ENCODE data around the gene POLR2H. TPM values are rescaled to one million over a fixed set of nuclear protein-coding genes. Genes with fewer than 3 reads are reported as not detected.
A peak's percentile ranks its signal among the peaks of the same experiment; 100 is the strongest.

POLR2H gene
- total and polyA plus RNA-seq, 2 of the 4 experiments (the other 2 are of a cell fraction) = 47.7 to 130 TPM

GRCh38 chr3:184355261-184356040, 6.1 kb upstream of the POLR2H start:
- Histone ChIP-seq H3K36me3 (ENCODE audit: control insufficient read depth, insufficient read depth, low read length) (peaks cover 22% of the 10 kb centered on the region), H3K4ac (ENCODE audit: low read depth, low read length) (peak overlapping the region; percentile 35; the same call in 1 of the 2 replicates), H3K9me1 (ENCODE audit: insufficient read depth, low read length) (peaks cover 14% of the 10 kb centered on the region; the same call in 1 of the 2 replicates), H3K4me1 (ENCODE audit: control insufficient read depth, insufficient read depth, low read length) (peaks cover under 1% of the 10 kb centered on the region; the same call in 1 of the 2 replicates), H2AK9ac (replicated peaks; ENCODE audit: low read depth, low read length, poor library complexity) (peak overlapping the region; percentile 89), H4K5ac (ENCODE audit: low read depth, low read length) (no peak overlapping the region), H4K91ac (ENCODE audit: insufficient read depth, low read depth, low read length) (no peak overlapping the region), H2AK5ac (ENCODE audit: low read depth, low read length) (no peak overlapping the region), H3K14ac (replicated peaks; ENCODE audit: low read depth, low read length) (no peak overlapping the region), H3K4me3 (ENCODE audit: insufficient read depth, low read depth, low read length) (no peak overlapping the region), H3K79me1 (ENCODE audit: low read depth in 1 of 2, low read length in 2 of 2) (peaks cover 0 to 5% of the 10 kb centered on the region in 2 experiments; a peak in 2 of 4 replicates), H3K23ac (ENCODE audit: low read depth, low read length) (peak overlapping the region; percentile 57), H3K56ac (ENCODE audit: extremely low read depth, insufficient read depth, low read length) (no peak overlapping the region), H2BK15ac (ENCODE audit: low read depth, low read length) (no peak overlapping the region), H2BK120ac (ENCODE audit: low read depth, low read length) (peak overlapping the region; percentile 8; the same call in 1 of the 2 replicates), H3K27ac (ENCODE audit: insufficient read depth, low read length) (no peak overlapping the region), H2BK20ac (ENCODE audit: low read depth, low read length) (no peak overlapping the region), H3K9ac (ENCODE audit: low read depth, low read length) (no peak overlapping the region), H4K20me1 (ENCODE audit: insufficient read depth, low read length) (peaks cover 4% of the 10 kb centered on the region; the same call in 1 of the 2 replicates), H3K27me3 (ENCODE audit: control insufficient read depth, insufficient read depth, low read length) (no peaks in the 10 kb centered on the region), H3K4me2 (ENCODE audit: low read depth, low read length) (no peak overlapping the region), H2BK5ac (ENCODE audit: low read depth, low read length, poor library complexity, severe bottlenecking) (no peak overlapping the region), H2AFZ (replicated peaks; ENCODE audit: low read length, poor library complexity) (peak overlapping the region; percentile 49), H3K9me3 (ENCODE audit: control insufficient read depth, insufficient read depth, low read length) (no peaks in the 10 kb centered on the region), H4K8ac (ENCODE audit: low read depth in 2 of 2, low read length in 2 of 2) (no peak overlapping the region), H3K18ac (ENCODE audit: low read depth, low read length) (no peak overlapping the region)
- ChIA-PET POLR2A (ENCODE audit: unreplicated experiment) (no interaction called here), CTCF (interaction anchor here (0.6 kb wide), 1 partner anchor 66 kb away, joined by 3 read pairs; no protein-coding TSS in a partner anchor)
- WGBS, 2 experiments (ENCODE audit: extremely low coverage in 2 of 2, insufficient read length in 1 of 2) = 67% methylated on average over 14 of the region's 18 CpGs; no CpG with 5 or more reads in 1 of the 2 experiments
- BruUV-seq (replicated peaks) = no TSS peak
- dilution Hi-C loops (cut with HindIII; ENCODE audit: low sequenced_read_pairs, unreplicated experiment) (loop anchor here (25.0 kb wide), 1 partner anchor 182 kb away; no protein-coding TSS in a partner anchor), in situ Hi-C loops (cut with MboI; ENCODE audit: low sequenced_read_pairs) (no loop called here), intact Hi-C loops (cut with micrococcal nuclease) (no loop called here)
- no peak for DNase-seq
- TF ChIP-seq RAD21 (IDR thresholded peaks at IDR 0.05; ENCODE audit: low read length) = no peak
- no peak for TF ChIP-seq CTCF (conservative IDR thresholded peaks at IDR 0.05; ENCODE audit: low read depth, low read length)
- no peak for TF ChIP-seq USF2 (IDR thresholded peaks at IDR 0.05; ENCODE audit: low read depth, low read length)
- ATAC-seq (ENCODE audit: low read depth) = peak; percentile 49

All from IMR-90 (cell line).